ENCODE data around the gene RBM44.
"Not testable (repeated sequence)": the region's sequence is repeated elsewhere in the genome, so short reads cannot be mapped to it uniquely, and the experiment has no call there.

RBM44 gene

GRCh38 chr2:237816531-237816930 lies 18.0 kb downstream of the RBM44 start:
- no peak for ATAC-seq
- peaks cover 7% of the 10 kb centered on the region for H3K4me1 Mint-ChIP-seq
- H3K27me3 Mint-ChIP-seq: no peaks in the 10 kb centered on the region

GRCh38 chr2:237818066-237818473 lies 19.5 kb downstream of the RBM44 start:
- DNase-seq: no peak

More at GRCh38 chr2:237816531-237816930, 18.0 kb downstream of the RBM44 start:
- Mint-ChIP-seq H3K27ac (no peak overlapping the region), H3K4me3 (no peak overlapping the region), H3K9me3 (no peaks in the 10 kb centered on the region)
- DNase-seq: no peak

DNA sequence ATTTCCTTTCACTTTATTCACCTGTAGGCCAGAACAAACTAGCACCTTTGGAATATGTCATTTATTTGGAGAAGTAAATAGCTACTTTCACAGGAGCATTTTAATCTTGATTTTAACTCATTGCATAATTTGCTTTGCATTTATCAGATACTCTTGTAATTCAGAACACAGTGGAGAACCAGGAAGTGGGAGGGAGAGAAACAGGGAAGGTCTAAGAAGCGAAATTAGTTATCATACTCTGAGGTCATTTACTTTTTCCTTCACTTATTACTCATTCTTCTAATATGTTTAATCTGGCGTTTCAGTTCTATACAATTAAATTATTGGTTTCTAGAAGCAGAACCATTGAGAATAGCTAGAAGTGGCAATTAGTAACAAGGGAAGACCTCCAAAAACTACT lies 20.7 kb downstream of the RBM44 start:
- Mint-ChIP-seq H3K9me3 (no peaks in the 10 kb centered on the region), H3K27ac (no peak overlapping the region), H3K27me3 (no peaks in the 10 kb centered on the region), H3K4me3 (no peak overlapping the region), H3K4me1 (peaks cover 7% of the 10 kb centered on the region)
- no peak for DNase-seq
- no peak for ATAC-seq

More at GRCh38 chr2:237818066-237818473, 19.5 kb downstream of the RBM44 start:
- Mint-ChIP-seq H3K4me3 (no peak overlapping the region), H3K9me3 (no peaks in the 10 kb centered on the region), H3K27ac (no peak overlapping the region), H3K27me3 (no peaks in the 10 kb centered on the region), H3K4me1 (peaks cover 7% of the 10 kb centered on the region)
- ATAC-seq: no peak

- DNase-seq (no peak), ATAC-seq (no peak)
- Mint-ChIP-seq H3K4me3 (no peak overlapping the region), H3K27me3 (no peaks in the 10 kb centered on the region), H3K27ac (no peak overlapping the region), H3K4me1 (peaks cover 7% of the 10 kb centered on the region), H3K9me3 (no peaks in the 10 kb centered on the region)
Measured at GRCh38 chr2:237820421-237820820, 21.8 kb downstream of the RBM44 start.

- H3K27me3 Mint-ChIP-seq: no peaks in the 10 kb centered on the region
- H3K9me3 Mint-ChIP-seq: no peaks in the 10 kb centered on the region
- H3K4me3 Mint-ChIP-seq: no peak overlapping the region
- no peak overlapping the region for H3K27ac Mint-ChIP-seq
- ATAC-seq: no peak
- DNase-seq: no peak
- no peaks in the 10 kb centered on the region for H3K4me1 Mint-ChIP-seq
Measured at GRCh38 chr2:237823544-237823943, 25.0 kb downstream of the RBM44 start.

DNA sequence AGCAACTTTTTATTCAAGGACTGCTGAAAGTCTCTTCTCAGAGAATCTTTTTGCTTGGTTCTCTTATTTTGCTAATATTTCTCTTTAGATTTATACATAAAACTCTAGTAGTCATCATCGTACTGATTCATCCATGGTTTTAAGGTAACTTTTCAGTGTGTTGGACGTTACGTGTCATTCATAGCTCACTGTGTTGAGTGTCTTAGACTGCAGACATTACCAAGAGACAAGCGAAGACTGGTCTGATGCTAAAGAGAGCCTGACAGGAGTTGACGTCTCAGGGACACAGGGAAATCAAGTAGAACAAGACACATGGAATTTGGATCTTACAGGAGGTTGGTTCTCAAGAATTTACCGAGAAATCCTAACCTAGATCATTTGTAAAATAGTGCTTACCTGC lies 25.5 kb downstream of the RBM44 start:
- no peak overlapping the region for H3K27ac Mint-ChIP-seq
- DNase-seq (no peak), ATAC-seq (no peak)
- H3K4me3 Mint-ChIP-seq: no peak overlapping the region
- no peaks in the 10 kb centered on the region for H3K9me3 Mint-ChIP-seq
- no peaks in the 10 kb centered on the region for H3K27me3 Mint-ChIP-seq
- H3K4me1 Mint-ChIP-seq: no peaks in the 10 kb centered on the region

DNA sequence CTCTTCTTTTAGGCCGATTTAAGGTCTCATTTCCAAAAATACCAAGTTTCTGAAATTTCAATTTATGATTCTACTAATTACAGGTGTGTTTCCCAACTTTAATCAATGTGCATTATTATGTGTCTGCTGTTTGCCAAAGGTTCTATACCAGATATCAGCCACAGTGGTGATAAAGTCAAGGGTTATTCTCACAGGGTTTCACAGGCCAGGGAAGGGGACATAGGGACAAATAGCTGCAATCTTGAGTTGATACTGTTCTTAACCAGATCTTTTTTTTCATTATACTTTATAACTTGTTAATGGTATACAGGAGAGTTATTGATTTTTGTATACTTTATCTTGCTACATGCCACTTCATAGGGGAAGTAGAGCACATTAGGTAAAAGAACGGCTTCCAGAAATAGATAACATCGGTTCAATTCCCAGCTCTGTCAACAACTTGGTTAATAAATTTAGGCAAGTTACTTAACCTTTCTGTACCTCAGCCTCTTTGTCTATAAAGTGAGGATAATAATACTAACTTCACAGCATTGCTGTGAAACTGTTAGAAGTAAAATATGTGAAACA lies 28.9 kb downstream of the RBM44 start:
- Mint-ChIP-seq H3K9me3 (no peaks in the 10 kb centered on the region), H3K4me3 (no peak overlapping the region), H3K27ac (no peak overlapping the region), H3K4me1 (no peaks in the 10 kb centered on the region), H3K27me3 (no peaks in the 10 kb centered on the region)
- no peak for DNase-seq
- no peak for ATAC-seq

DNA sequence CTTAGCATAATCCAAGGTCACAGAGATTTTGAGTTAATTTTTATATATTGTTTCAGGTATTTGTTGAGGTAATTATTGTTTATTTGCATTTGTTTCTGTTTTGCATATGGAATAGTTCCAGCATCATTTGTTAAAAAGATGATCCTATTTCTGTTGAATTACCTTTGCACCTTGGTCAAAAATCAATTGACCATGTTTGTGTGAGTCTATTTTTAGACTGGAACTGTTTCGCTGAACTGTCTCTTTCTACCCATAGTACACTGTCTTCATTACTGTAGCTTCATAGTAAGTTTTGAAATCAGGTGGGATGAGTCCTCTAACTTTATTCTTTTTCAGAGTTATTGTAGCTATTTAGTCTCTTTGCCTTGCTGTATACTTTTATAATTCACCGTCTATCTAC lies 31.9 kb downstream of the RBM44 start:
- no peaks in the 10 kb centered on the region for H3K9me3 Mint-ChIP-seq
- ATAC-seq (no peak), DNase-seq (no peak)
- H3K4me3 Mint-ChIP-seq: no peak overlapping the region
- H3K27me3 Mint-ChIP-seq: no peaks in the 10 kb centered on the region
- no peaks in the 10 kb centered on the region for H3K4me1 Mint-ChIP-seq
- no peak overlapping the region for H3K27ac Mint-ChIP-seq

GRCh38 chr2:237833546-237833945 lies 35.0 kb downstream of the RBM44 start:
- DNase-seq (no peak), ATAC-seq (no peak)
- Mint-ChIP-seq H3K27me3 (no peaks in the 10 kb centered on the region), H3K4me1 (no peaks in the 10 kb centered on the region), H3K27ac (no peak overlapping the region), H3K9me3 (no peaks in the 10 kb centered on the region), H3K4me3 (no peak overlapping the region)

DNA sequence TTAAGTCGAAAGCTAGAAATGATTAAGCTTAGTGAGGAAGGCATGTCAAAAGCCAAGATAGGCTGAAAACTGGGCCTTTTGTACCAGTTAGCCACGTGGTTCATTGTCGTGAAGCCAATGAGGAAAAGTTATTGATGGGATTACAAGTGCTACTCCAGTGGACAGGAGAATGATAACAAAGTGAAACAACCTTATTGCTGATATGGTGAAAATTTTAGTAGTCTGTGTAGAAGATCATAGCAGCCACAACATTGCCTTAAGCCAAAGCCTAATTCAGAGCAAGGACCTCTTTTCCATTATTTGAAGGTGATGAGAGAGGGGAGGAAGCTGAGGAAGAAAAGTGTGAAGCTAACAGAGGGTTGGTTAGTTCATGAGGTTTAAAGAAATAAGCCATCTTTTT lies 36.8 kb downstream of the RBM44 start:
- no peaks in the 10 kb centered on the region for H3K9me3 Mint-ChIP-seq

DNA sequence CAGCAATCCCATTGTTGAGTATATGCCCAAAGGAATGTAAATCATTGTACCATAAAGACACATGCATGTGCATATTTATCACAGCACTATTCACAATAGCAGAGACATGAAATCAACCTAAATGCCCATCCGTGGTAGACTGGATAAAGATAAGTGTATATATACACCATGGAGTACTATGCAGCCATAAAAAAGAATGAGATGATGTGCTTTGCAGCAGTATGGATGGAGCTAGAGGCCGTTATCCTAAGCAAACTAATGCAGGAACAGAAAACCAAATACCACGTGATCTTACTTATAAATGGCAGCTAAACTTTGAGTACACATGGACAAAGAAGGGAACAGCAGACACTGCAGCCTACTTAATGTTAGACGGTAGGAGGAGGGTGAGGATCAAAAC lies 42.5 kb downstream of the RBM44 start:
- H3K9me3 Mint-ChIP-seq: no peaks in the 10 kb centered on the region
- no peak for DNase-seq
- no peak for ATAC-seq
- H3K27ac Mint-ChIP-seq: no peak overlapping the region
- no peak overlapping the region for H3K4me3 Mint-ChIP-seq
- H3K4me1 Mint-ChIP-seq: no peaks in the 10 kb centered on the region
- no peaks in the 10 kb centered on the region for H3K27me3 Mint-ChIP-seq

More for the DNA sequence above, 36.8 kb downstream of the RBM44 start:
- no peak for DNase-seq
- H3K27ac Mint-ChIP-seq: no peak overlapping the region
- no peaks in the 10 kb centered on the region for H3K27me3 Mint-ChIP-seq
- H3K4me1 Mint-ChIP-seq: no peaks in the 10 kb centered on the region
- ATAC-seq: no peak
- H3K4me3 Mint-ChIP-seq: no peak overlapping the region

DNA sequence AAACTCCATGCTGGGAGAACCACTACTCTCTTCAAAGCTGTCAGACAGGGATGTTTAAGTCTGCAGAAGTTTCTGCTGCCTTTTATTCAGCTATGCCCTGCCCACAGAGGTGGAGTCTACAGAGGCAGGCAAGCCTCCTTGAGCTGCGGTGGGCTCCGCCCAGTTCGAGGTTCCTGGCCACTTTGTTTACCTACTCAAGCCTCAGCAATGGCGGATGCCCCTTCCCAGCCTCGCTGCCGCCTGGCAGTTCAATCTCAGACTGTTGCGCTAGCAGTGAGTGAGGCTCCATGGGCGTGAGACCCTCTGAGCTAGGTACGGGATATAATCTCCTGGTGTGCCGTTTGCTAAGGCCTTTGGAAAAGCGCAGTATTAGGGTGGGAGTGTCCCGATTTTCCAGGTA lies 50.4 kb downstream of the RBM44 start:
- not testable (repeated sequence) for ATAC-seq, H3K4me3 Mint-ChIP-seq, DNase-seq, H3K9me3 Mint-ChIP-seq, H3K27ac Mint-ChIP-seq, H3K4me1 Mint-ChIP-seq
- peaks cover 10% of the 10 kb centered on the region for H3K27me3 Mint-ChIP-seq

DNA sequence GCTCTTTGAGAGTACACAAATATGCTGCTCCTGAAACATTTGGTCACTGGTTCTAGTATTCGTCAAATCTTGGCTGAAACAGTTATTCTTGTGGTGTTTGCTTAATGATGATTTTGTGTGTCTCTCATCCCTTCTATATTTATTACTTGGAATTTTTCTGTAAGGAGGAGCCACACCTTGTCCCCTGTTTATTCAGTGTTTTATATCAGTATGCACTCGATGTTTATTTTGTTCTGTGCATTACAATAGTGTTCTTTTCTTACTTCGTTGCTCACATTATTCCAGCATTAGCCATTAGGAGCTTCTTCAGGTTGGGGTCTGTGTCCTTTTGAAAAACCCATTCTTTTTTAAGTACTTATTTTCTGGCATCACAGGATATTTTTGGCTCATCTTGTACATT lies 55.7 kb downstream of the RBM44 start:
- H3K9me3 Mint-ChIP-seq: no peaks in the 10 kb centered on the region

GRCh38 chr2:237857791-237858190 lies 59.2 kb downstream of the RBM44 start:
- H3K27ac Mint-ChIP-seq: no peak overlapping the region
- peaks cover 66% of the 10 kb centered on the region for H3K27me3 Mint-ChIP-seq
- DNase-seq: no peak

More for the DNA sequence above, 55.7 kb downstream of the RBM44 start:
- Mint-ChIP-seq H3K27me3 (peaks cover 31% of the 10 kb centered on the region), H3K4me1 (peaks cover 10% of the 10 kb centered on the region), H3K4me3 (no peak overlapping the region), H3K27ac (no peak overlapping the region)
- no peak for ATAC-seq
- DNase-seq: no peak

GRCh38 chr2:237858294-237859081 lies 59.9 kb downstream of the RBM44 start:
- peak overlapping the region; percentile 66 to 72 for H3K4me3 Mint-ChIP-seq
- peaks cover 18% of the 10 kb centered on the region for H3K4me1 Mint-ChIP-seq
- peak; percentile 84 for ATAC-seq
- peaks cover 69% of the 10 kb centered on the region for H3K27me3 Mint-ChIP-seq
- peak; percentile 44 to 60 for DNase-seq
- H3K27ac Mint-ChIP-seq: peak overlapping the region in 1 of 2 donors; percentile 66
- H3K9me3 Mint-ChIP-seq: no peaks in the 10 kb centered on the region

More at GRCh38 chr2:237857791-237858190, 59.2 kb downstream of the RBM44 start:
- H3K4me3 Mint-ChIP-seq: no peak overlapping the region
- peaks cover 18% of the 10 kb centered on the region for H3K4me1 Mint-ChIP-seq
- ATAC-seq: no peak
- no peaks in the 10 kb centered on the region for H3K9me3 Mint-ChIP-seq

- no peak for DNase-seq
- H3K27ac Mint-ChIP-seq: no peak overlapping the region
- peak overlapping the region; percentile 66 to 72 for H3K4me3 Mint-ChIP-seq
- H3K4me1 Mint-ChIP-seq: peaks cover 18% of the 10 kb centered on the region
- H3K9me3 Mint-ChIP-seq: no peaks in the 10 kb centered on the region
- no peak for ATAC-seq
- peaks cover 70% of the 10 kb centered on the region for H3K27me3 Mint-ChIP-seq
Measured at GRCh38 chr2:237859082-237859433, 60.5 kb downstream of the RBM44 start.

All from stimulated activated naive CD8-positive, alpha-beta T cell treated with anti-CD3 and anti-CD28 coated beads, Interleukin-15, amount 100 ng/mL, for 72 hours (primary cell).